Epithelial cell of proximal tubule (primary cell): ENCODE data around the gene SRP9. TPM values are rescaled to one million over a fixed set of nuclear protein-coding genes. Genes with fewer than 3 reads are reported as not detected.

ENCODE experiments used
- DNase-seq: peaks from one replicate; pipeline ENCODE4 v3.0.0-alpha.2; 2011; ENCODE audit warnings: low read depth
- H3K4me3 ChIP-seq: 2 replicates; pipeline ENCODE4 v1.5.1; 2011; ENCODE audit warnings: low read depth, mild to moderate bottlenecking, low read length
- CTCF ChIP-seq: conservative IDR thresholded peaks from 2 replicates; pipeline ENCODE4 v1.5.1; 2012; ENCODE audit warnings: low read depth, mild to moderate bottlenecking, low read length
- total RNA-seq: library from RNA; depleted of rRNA; stranded (reverse); fragments of >200 nt; gene quantifications from 2 replicates; pipeline ENCODE4 v1.2.3, GENCODE V29; 2015

SRP9 gene
- total RNA-seq, 1 donor from 2014 or later: 313 TPM

GRCh38 chr1:225838793-225839192, 61.2 kb downstream of the SRP9 start:
- H3K4me3 ChIP-seq: no peak overlapping the region
- TF ChIP-seq CTCF: no peak
- no peak for DNase-seq

Other genes with a start within 250 kb of the SRP9 start
- 37.7 and 39.0 TPM in 2 replicates for gene ENAH, start 124.7 kb upstream of the SRP9 start, total RNA-seq
- 20.1 and 20.3 TPM in 2 replicates for gene EPHX1, start 32.3 kb downstream of the SRP9 start, total RNA-seq
- 13.2 and 19.5 TPM in 2 replicates for gene TMEM63A, start 104.6 kb downstream of the SRP9 start, total RNA-seq
- not detected in 2 replicates for gene LEFTY1, start 111.3 kb downstream of the SRP9 start, total RNA-seq
- 37.8 and 62.3 TPM in 2 replicates for gene PYCR2, start 146.4 kb downstream of the SRP9 start, total RNA-seq
- gene LEFTY2, start 163.4 kb downstream of the SRP9 start, total RNA-seq: 0.36 TPM in 1 of 2 replicates, not detected in the other
- 19.4 and 20.7 TPM in 2 replicates for gene SDE2, start 221.5 kb downstream of the SRP9 start, total RNA-seq